ENCODE data around the gene TRMT1L. TPM values are rescaled to one million over a fixed set of nuclear protein-coding genes. Genes with fewer than 3 reads are reported as not detected.

Gene TRMT1L
- total and polyA plus RNA-seq, 2 donors (not counting 1 experiment from before 2014, with no cell fraction given): 19.4 to 26.4 TPM

DNA sequence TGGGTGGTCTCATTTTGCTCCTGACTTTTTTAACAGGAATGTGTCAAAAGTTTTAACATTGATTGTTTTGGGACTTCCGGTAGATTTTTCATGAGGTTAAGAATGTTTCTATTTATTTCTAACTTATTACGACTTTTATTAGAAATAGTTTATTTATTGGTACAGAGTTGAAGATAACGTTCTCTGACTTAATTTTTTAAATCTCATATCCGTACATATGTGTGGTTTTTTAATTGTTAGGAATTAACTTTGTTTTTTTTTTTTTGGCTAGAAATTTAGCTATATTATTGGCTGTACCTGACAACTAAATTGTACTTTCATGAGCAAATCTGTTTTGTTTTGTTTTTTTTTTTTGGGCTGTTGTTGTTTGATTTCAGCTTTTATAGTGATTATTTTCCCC is 79.4 kb downstream of the TRMT1L start:
- H3K79me2 ChIP-seq (ENCODE audit: control insufficient read depth, insufficient read depth, low read length): peaks cover 3% of the 10 kb centered on the region

DNA sequence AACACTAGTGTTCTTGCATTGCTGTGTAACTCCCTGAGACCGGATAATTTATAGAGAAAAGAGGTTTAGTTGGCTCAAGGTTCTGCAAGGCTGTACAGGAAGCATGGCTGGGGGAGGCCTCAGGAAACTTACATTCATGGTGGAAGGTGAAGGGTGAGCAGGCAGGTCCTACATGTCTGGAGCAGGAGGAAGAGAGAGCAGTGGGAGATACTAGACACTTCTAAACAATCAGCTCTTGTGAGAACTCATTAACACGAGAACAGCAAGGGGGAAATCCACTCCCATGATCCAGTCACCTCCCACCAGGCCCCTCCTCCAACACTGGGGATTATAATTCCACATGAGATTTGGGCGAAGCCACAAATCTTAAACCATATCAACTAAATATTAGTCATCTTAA is 81.3 kb downstream of the TRMT1L start:
- no peak overlapping the region for H3K4me2 ChIP-seq (ENCODE audit: extremely low read depth, insufficient read depth, low read length)
- no peak overlapping the region for H3K9ac ChIP-seq (ENCODE audit: insufficient read depth, low read length)
- no peaks in the 10 kb centered on the region for H3K36me3 ChIP-seq (ENCODE audit: control insufficient read depth, insufficient read depth, low read length)
- no peaks in the 10 kb centered on the region for H3K9me3 ChIP-seq (ENCODE audit: control insufficient read depth, insufficient read depth, low read depth, low read length)
- TF ChIP-seq CTCF (conservative IDR thresholded peaks at IDR 0.05 in 1 of 2, IDR thresholded peaks at IDR 0.05 in 1 of 2; ENCODE audit: low read depth in 1 of 2, low read length in 2 of 2) (no peak), EZH2 (IDR thresholded peaks at IDR 0.05; ENCODE audit: low read length, missing control alignments) (no peak)
- no peaks in the 10 kb centered on the region for H3K4me1 ChIP-seq (ENCODE audit: control insufficient read depth, extremely low read depth, insufficient read depth, low read length)
- no peak overlapping the region for H2AFZ ChIP-seq (ENCODE audit: low read length)
- peaks cover 5% of the 10 kb centered on the region for H3K79me2 ChIP-seq (ENCODE audit: control insufficient read depth, insufficient read depth, low read length)
- H3K27ac ChIP-seq (ENCODE audit: insufficient read depth, low read length): no peak overlapping the region
- no peak overlapping the region for H3K4me3 ChIP-seq (replicated peaks in 1 of 4; ENCODE audit: control extremely low read depth in 1 of 4, insufficient read depth in 1 of 4, low read depth in 3 of 4, low read length in 4 of 4)
- no peaks in the 10 kb centered on the region for H3K27me3 ChIP-seq (ENCODE audit: control insufficient read depth, insufficient read depth, low read length)
- H4K20me1 ChIP-seq (ENCODE audit: control insufficient read depth, extremely low read depth, insufficient read depth, low read length): no peaks in the 10 kb centered on the region
- no peak for DNase-seq (ENCODE audit: low read depth in 2 of 2)

More for the DNA sequence above, 79.4 kb downstream of the TRMT1L start:
- Histone ChIP-seq H3K9me3 (ENCODE audit: control insufficient read depth, insufficient read depth, low read depth, low read length) (no peaks in the 10 kb centered on the region), H4K20me1 (ENCODE audit: control insufficient read depth, extremely low read depth, insufficient read depth, low read length) (no peaks in the 10 kb centered on the region), H3K27ac (ENCODE audit: insufficient read depth, low read length) (no peak overlapping the region), H3K27me3 (ENCODE audit: control insufficient read depth, insufficient read depth, low read length) (no peaks in the 10 kb centered on the region), H3K9ac (ENCODE audit: insufficient read depth, low read length) (no peak overlapping the region), H2AFZ (ENCODE audit: low read length) (no peak overlapping the region), H3K4me3 (replicated peaks in 1 of 4; ENCODE audit: control extremely low read depth in 1 of 4, insufficient read depth in 1 of 4, low read depth in 3 of 4, low read length in 4 of 4) (no peak overlapping the region), H3K4me1 (ENCODE audit: control insufficient read depth, extremely low read depth, insufficient read depth, low read length) (no peaks in the 10 kb centered on the region), H3K4me2 (ENCODE audit: extremely low read depth, insufficient read depth, low read length) (no peak overlapping the region), H3K36me3 (ENCODE audit: control insufficient read depth, insufficient read depth, low read length) (no peaks in the 10 kb centered on the region)
- DNase-seq (ENCODE audit: low read depth in 2 of 2): no peak
- no peak for TF ChIP-seq EZH2 (IDR thresholded peaks at IDR 0.05; ENCODE audit: low read length, missing control alignments)
- TF ChIP-seq CTCF (conservative IDR thresholded peaks at IDR 0.05 in 1 of 2, IDR thresholded peaks at IDR 0.05 in 1 of 2; ENCODE audit: low read depth in 1 of 2, low read length in 2 of 2): no peak

DNA sequence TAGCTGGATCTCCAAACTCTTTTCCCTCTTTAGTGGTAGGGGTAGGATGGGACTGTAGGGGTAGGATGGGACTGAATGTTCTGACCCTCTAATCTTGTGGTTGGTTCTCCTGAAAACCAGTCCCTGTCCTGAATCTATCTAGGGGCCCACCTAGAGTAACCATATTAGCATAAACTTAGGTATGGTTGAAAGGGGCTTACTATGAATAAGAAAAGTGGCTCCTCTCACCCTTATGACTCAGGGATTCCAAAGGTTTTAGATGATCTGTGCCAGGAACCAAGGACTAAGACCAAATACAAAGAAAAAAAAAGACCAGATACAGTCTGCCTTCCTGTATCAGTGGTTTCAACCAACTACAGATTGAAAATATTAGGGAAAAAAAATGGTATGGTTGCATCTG is 82.4 kb downstream of the TRMT1L start:
- TF ChIP-seq CTCF (conservative IDR thresholded peaks at IDR 0.05 in 1 of 2, IDR thresholded peaks at IDR 0.05 in 1 of 2; ENCODE audit: low read depth in 1 of 2, low read length in 2 of 2): no peak
- TF ChIP-seq EZH2 (IDR thresholded peaks at IDR 0.05; ENCODE audit: low read length, missing control alignments): no peak
- no peak overlapping the region for H3K27ac ChIP-seq (ENCODE audit: insufficient read depth, low read length)
- no peaks in the 10 kb centered on the region for H3K4me1 ChIP-seq (ENCODE audit: control insufficient read depth, extremely low read depth, insufficient read depth, low read length)
- H2AFZ ChIP-seq (ENCODE audit: low read length): no peak overlapping the region
- no peak overlapping the region for H3K4me3 ChIP-seq (replicated peaks in 1 of 4; ENCODE audit: control extremely low read depth in 1 of 4, insufficient read depth in 1 of 4, low read depth in 3 of 4, low read length in 4 of 4)
- H4K20me1 ChIP-seq (ENCODE audit: control insufficient read depth, extremely low read depth, insufficient read depth, low read length): no peaks in the 10 kb centered on the region
- H3K36me3 ChIP-seq (ENCODE audit: control insufficient read depth, insufficient read depth, low read length): no peaks in the 10 kb centered on the region
- DNase-seq (ENCODE audit: low read depth in 2 of 2): peak in 1 of 2 donors; percentile 66
- H3K79me2 ChIP-seq (ENCODE audit: control insufficient read depth, insufficient read depth, low read length): peaks cover 5% of the 10 kb centered on the region
- H3K4me2 ChIP-seq (ENCODE audit: extremely low read depth, insufficient read depth, low read length): no peak overlapping the region
- H3K9ac ChIP-seq (ENCODE audit: insufficient read depth, low read length): no peak overlapping the region
- no peaks in the 10 kb centered on the region for H3K9me3 ChIP-seq (ENCODE audit: control insufficient read depth, insufficient read depth, low read depth, low read length)
- no peaks in the 10 kb centered on the region for H3K27me3 ChIP-seq (ENCODE audit: control insufficient read depth, insufficient read depth, low read length)
